ENCODE results near the gene NCAPG.

Gene NCAPG

DNA sequence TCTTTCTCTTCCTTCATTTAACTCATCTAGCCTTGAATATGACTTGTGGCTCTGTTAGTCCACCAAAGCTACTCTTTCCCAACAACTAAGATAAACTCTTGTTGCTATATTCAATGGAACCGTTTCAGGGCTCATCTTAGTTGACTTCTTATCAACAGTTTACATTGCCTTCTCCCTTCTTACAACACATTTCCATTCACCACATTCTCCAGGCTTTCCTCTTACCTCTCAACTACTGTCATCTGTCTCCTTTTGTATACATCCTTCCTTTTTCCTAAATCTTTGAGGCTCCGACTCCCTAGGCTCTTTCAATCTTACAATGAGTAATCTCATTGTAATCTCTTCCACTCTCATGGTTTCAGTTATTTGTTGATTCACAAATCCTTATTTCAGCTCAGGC is 58.5 kb downstream of the NCAPG start:
- Mint-ChIP-seq H3K4me1 (no peaks in the 10 kb centered on the region), H3K27me3 (ENCODE audit: low read depth) (no peaks in the 10 kb centered on the region), H3K36me3 (ENCODE audit: low read depth) (peaks cover 6% of the 10 kb centered on the region), H3K4me3 (no peak overlapping the region), H3K27ac (no peak overlapping the region), H3K9me3 (no peaks in the 10 kb centered on the region)
- TF ChIP-seq, protein P1, sequence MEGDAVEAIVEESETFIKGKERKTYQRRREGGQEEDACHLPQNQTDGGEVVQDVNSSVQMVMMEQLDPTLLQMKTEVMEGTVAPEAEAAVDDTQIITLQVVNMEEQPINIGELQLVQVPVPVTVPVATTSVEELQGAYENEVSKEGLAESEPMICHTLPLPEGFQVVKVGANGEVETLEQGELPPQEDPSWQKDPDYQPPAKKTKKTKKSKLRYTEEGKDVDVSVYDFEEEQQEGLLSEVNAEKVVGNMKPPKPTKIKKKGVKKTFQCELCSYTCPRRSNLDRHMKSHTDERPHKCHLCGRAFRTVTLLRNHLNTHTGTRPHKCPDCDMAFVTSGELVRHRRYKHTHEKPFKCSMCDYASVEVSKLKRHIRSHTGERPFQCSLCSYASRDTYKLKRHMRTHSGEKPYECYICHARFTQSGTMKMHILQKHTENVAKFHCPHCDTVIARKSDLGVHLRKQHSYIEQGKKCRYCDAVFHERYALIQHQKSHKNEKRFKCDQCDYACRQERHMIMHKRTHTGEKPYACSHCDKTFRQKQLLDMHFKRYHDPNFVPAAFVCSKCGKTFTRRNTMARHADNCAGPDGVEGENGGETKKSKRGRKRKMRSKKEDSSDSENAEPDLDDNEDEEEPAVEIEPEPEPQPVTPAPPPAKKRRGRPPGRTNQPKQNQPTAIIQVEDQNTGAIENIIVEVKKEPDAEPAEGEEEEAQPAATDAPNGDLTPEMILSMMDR (IDR thresholded peaks at IDR 0.05; ENCODE audit: unreplicated experiment in 3 of 3): no peak

DNA sequence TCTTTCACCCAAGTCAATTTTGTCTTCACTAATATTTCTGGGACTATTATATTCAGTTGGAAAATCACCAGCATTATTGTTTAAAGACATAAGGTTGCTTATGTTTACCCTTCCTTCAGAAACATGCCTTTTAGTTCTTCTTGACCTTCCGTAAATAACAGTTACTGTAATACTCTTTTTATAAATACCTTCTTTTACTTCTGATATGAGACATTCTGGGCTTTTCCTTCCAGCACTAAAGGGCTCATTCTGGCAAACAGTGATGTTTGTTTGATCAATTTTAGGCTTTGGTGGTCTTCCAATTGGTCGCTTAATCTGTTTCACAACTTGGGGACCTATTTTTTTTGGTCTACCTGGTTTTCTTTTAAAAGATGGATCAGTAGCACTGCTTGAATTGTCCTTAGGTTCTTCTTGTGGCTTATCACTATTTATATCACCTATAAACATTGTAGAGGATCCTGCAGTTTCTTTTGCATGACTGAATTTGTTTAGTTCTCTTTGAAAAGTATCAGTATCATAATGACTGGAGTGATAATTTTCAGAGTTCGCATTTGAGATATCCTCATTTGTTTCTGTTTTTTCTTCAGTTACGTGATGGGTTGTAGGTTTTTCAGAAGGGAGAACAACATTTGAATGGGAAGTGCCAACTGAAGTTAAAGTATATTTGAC is 64.8 kb downstream of the NCAPG start:
- Mint-ChIP-seq H3K27me3 (ENCODE audit: low read depth) (no peaks in the 10 kb centered on the region), H3K4me3 (no peak overlapping the region), H3K9me3 (no peaks in the 10 kb centered on the region), H3K27ac (no peak overlapping the region), H3K4me1 (peaks cover 10% of the 10 kb centered on the region), H3K36me3 (ENCODE audit: low read depth) (peaks cover 18% of the 10 kb centered on the region)
- TF ChIP-seq, protein P1 (IDR thresholded peaks at IDR 0.05; ENCODE audit: unreplicated experiment in 3 of 3): no peak

DNA sequence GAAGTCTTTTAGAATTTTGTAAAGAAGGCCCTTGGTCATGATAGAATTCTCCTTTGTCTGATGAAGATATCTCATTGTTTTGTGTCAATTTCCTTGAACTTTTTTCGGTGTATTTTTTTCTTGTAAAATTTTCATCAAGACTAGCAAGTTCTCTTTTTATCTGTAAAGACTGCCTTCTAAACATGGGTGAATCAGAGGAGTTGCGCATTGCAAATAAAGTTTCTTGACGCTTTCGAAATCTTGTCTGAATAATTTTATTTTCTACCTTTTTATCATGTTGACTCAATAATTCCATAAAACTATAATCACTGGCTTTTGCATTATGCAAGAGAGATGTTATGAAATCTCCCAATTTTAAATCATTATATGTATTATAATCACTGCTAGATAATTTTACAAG is 66.2 kb downstream of the NCAPG start:
- TF ChIP-seq, protein P1 (IDR thresholded peaks at IDR 0.05; ENCODE audit: unreplicated experiment in 3 of 3): no peak
- Mint-ChIP-seq H3K27ac (no peak overlapping the region), H3K36me3 (ENCODE audit: low read depth) (peaks cover 18% of the 10 kb centered on the region), H3K9me3 (no peaks in the 10 kb centered on the region), H3K27me3 (ENCODE audit: low read depth) (no peaks in the 10 kb centered on the region), H3K4me3 (no peak overlapping the region), H3K4me1 (peaks cover 10% of the 10 kb centered on the region)

DNA sequence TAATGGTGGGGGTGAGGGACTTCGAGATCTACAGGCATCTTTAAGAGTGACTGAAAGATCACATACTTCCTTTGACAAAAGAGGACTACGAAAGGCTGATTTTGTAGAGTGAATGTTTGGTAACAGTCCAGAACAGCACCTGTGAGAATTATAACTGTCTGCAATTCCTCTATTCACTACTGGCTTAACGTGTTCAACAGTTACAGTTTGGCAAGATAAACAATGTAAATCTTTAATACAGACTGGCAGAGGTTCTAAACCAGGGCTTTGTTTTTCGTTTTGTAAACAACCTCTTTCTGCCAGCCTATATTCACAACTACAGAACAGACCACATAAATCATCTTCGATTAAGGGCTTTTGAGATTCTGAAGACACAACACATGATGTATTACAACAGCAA is 66.9 kb downstream of the NCAPG start:
- Mint-ChIP-seq H3K27me3 (ENCODE audit: low read depth) (no peaks in the 10 kb centered on the region), H3K4me3 (no peak overlapping the region), H3K36me3 (ENCODE audit: low read depth) (peaks cover 18% of the 10 kb centered on the region), H3K4me1 (peaks cover 10% of the 10 kb centered on the region), H3K27ac (no peak overlapping the region), H3K9me3 (no peaks in the 10 kb centered on the region)
- TF ChIP-seq, protein P1 (IDR thresholded peaks at IDR 0.05; ENCODE audit: unreplicated experiment in 3 of 3): no peak

DNA sequence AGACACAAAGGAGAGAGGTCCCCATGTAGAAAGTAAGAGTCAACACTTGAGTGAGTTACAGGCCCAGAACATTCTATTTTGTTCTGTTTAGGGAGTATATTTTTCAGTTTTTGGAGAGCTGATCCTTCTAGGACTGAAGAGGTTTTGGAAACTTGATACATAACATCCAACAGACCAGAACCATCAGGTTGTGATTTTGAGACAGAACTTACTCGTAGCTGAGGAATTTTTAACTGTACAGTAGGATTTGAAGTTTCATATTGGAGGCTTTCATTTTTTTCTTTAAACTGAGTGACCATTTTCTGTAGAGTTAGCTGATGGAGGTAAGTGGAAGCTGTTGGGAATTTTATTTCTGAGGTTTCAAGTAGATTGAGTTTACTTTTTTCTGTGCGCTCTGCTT is 73.3 kb downstream of the NCAPG start:
- no peaks in the 10 kb centered on the region for H3K9me3 Mint-ChIP-seq
- H3K27ac Mint-ChIP-seq: no peak overlapping the region
- no peaks in the 10 kb centered on the region for H3K4me1 Mint-ChIP-seq
- H3K36me3 Mint-ChIP-seq (ENCODE audit: low read depth): peaks cover 11% of the 10 kb centered on the region
- H3K4me3 Mint-ChIP-seq: no peak overlapping the region
- TF ChIP-seq, protein P1 (IDR thresholded peaks at IDR 0.05; ENCODE audit: unreplicated experiment in 3 of 3): no peak
- no peaks in the 10 kb centered on the region for H3K27me3 Mint-ChIP-seq (ENCODE audit: low read depth)

DNA sequence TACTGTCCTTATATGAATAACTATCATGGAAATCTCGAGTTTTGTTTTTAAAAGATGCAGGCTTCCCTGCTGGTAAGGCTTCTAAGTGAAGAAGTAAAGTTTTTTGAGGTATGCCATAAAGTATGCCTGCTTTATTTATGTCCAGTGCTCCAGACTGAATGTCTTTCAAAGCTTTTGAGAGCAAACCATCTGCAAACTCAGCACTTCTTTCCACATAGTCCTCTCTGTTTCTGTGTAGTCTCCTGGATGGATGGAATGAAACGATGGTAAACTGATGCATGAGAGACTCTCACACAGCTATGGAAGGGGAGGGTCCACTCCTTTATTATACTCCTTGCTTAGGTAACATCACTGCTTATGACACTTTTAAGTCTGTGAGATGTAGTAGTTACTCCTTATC is 73.7 kb downstream of the NCAPG start:
- H3K9me3 Mint-ChIP-seq: no peaks in the 10 kb centered on the region
- H3K27me3 Mint-ChIP-seq (ENCODE audit: low read depth): no peaks in the 10 kb centered on the region
- no peaks in the 10 kb centered on the region for H3K4me1 Mint-ChIP-seq
- H3K4me3 Mint-ChIP-seq: no peak overlapping the region
- H3K36me3 Mint-ChIP-seq (ENCODE audit: low read depth): peaks cover 11% of the 10 kb centered on the region
- TF ChIP-seq, protein P1 (IDR thresholded peaks at IDR 0.05; ENCODE audit: unreplicated experiment in 3 of 3): no peak
- no peak overlapping the region for H3K27ac Mint-ChIP-seq

Data from nephron (organoid).